ENCODE results near the gene NFIA. TPM values are rescaled to one million over a fixed set of nuclear protein-coding genes. Genes with fewer than 3 reads are reported as not detected.
"Not testable (repeated sequence)": the region's sequence is repeated elsewhere in the genome, so short reads cannot be mapped to it uniquely, and the experiment has no call there.

NFIA gene
- polyA plus RNA-seq, 12 donors = 29.6 to 378 (median 35.8) TPM

DNA sequence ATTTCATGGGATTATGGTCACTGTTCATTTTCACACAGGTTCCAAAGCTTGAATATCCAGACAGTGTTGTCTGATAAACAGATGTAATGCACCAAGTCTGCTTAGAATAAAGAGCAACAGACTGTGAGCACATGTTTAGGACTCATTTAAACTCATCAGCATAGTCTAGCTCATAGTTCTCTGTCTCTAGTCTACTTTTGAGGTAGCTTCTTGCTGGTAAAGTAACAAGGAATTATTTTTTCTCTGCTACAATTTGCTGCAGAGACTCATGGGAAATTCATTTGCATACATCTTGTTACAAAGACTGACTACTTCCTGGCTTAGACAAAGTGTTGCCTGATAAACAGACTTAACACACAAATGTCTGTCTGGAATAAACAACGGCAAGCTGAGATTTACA, 187.2 kb downstream of the NFIA start:
- DNase-seq = no peak

DNA sequence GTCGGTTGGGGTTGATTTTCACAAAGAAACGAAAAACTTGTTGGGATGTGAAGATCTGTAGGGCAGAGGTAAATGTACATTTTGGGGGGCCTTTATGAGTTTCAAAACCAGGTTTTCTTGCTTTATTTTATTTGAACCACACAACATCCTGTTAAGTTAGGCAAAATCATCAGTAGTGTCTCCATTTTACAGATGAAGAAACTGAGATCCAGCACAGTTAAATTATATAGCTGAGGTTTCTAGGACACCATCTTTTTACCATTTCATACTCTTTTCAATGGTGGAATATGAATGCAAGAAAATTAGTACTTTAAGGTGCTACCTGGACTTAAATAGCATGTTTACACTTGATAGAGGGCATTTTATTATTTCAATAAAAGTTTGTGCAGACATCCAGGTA, 187.7 kb downstream of the NFIA start:
- no peak for DNase-seq

DNA sequence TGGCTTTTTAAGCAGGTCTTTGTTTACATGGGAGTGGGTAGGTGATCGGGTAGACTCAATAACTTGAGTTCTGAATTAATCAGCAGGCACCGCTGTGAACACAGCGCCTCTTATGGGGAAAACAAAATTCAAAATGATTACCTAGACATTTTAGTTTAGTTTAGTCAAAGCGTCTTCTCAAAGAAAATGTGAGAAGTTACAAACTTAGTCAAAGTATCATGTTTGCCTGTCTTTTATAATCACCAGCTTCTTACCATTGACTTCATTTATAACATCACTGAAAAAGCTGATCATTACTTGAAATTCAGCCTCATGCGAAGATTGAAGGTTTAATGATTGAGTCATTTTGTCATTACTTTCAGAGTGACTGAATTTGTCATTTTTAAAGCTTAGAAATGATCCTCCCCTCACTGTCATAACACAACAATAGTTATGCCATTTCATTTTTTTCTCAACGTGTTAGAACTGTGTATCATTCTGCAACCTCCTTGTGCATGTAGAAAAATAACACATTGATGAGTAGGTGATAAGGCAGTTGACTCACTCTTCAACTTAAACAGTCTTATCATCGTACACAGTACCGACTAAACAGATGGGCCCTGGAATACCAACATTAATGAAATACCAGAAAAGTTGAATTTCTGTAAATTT, 188.5 kb downstream of the NFIA start:
- no peak for DNase-seq

DNA sequence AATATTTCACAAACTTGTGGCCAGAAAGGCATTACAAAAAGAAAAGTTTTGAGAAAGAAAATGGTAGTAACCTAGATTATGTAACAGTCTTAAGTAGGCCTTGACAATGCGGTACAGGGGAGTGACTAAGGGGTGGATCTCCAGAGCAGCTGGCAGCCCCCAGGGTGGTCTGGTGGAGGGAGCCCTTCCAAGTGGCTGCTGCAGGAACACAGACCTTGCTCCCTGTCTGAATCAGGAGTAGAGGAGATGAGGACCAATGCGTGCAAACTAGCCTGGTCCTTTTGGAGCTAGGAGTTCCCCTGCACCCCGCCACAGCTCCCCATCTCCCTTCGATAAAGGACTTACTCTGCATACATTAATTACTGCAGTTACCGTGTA, 189.0 kb downstream of the NFIA start:
- DNase-seq = no peak

DNA sequence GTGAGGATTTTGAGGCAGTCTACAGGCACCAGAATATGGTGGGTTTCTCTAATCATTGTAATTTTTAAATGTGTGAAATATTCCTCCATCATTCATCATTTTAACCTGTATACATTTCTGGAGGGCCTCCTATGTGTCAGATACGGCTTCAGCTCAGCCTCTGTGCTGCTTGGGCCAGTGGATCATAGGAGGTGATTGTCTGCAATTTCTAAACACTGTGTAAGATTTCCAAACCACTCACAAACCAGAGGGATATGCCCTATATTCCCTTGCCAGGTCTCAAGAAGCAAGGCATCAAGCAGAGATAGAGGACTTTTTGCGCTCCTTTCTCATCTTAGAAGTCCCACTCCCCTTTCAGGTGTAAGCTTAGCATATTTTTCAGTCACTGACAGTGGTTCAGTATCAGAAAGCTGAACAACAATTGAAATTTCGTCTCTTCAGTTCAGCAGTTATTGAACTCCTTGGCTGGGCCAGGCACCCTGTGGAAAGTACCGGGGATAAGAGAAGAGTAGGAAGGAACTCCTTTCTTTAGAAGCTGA, 190.9 kb downstream of the NFIA start:
- DNase-seq = no peak

DNA sequence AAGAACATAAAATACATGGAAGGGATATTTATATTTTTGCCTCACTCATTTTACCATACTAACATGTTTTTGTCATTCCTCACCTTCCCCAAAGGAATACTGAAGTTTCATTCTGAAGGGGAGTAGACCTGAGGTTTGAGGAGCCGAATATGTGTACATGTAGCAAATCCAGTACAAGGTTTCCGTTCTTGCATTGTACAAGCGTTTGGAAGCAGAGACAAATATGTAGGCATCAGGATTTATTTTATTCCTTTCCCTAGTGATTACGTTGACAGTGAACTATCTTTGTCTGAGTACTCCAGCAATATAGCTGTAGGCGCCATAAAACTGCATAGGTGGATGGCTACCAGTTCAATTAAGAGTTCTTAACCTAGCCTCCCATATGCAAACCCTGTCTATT, 191.5 kb downstream of the NFIA start:
- DNase-seq = no peak

DNA sequence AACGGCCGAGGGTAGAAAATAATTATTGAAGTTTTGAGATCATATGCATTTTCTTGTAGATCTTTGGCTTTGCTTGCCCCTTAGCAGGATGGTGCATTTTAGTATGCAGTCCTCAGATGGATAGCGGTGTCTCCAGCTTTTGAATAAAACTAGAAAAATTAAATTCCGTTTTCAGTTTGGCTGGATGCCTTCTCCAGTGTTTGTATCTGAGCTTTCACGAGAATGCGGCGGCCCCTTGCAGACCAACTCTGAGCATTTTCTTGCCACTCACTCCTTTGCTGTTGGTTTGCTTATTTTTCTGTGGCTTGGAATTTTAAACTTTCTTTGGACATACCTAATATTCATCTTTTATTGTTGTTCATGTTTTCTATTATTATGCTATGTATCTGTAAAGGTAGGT, 192.6 kb downstream of the NFIA start:
- no peak for DNase-seq

DNA sequence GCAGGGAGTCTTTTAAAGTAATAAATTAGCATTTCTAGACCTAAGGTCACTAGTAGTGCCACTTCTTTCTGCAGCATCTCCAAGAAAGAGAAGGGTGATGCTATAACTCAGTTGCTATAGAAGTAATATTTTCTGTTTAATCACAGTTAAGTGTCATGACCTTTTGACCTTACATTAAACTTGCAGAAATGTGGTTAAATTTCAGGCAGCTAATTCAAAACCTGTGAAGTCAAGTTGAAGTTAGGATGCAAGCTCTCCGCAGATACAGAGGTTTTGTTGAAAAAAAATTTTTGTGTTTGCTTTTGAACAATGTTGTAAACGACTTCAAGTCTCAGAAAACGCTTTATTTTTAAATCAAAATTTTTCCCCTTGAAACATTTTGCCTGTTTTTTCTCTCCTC, 193.9 kb downstream of the NFIA start:
- no peak for DNase-seq

DNA sequence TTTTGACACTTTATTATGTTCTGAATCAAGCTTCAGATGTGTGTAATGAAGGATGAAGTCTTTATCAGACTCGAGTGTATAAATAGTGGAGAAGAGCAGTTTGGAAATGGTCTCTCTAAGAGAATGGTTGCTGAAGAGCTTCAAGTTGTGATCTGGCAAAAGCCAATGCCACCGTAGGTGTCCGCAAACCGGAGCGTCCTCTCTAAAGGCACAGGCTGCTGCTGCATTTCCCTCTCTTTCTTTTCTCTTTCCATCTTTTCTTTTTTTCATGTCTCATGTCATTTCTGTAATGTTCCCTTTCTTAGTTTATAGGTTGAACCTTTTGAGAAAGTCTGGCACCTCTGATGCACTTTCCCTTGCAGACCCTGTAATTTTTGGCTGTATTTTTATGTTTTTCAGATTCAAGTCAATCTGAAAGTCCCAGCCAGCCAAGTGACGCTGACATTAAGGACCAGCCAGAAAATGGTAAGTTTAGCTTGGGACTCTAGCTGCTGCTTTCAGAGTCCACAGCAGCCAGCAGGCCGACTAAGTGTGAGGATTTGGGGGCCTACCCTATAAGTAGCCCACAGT, 194.8 kb downstream of the NFIA start:
- DNase-seq = no peak

DNA sequence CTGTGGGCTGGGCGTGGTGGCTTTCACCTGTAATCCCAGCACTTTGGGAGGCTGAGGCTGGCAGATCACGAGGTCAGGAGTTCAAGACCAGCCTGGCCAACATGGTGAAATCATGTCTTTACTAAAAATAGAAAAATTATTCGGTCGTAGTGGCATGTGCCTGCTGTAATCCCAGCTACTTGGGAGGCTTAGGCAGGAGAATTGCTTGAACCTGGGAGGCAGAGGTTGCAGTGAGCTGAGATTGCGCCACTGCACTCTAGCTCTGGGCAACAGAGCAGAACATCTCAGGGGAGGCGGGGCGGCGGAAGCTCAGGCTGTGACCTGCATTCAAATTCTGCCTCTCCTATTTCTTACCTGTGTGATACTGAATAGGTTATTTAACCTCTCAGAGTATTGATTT, 196.1 kb downstream of the NFIA start:
- DNase-seq = not testable (repeated sequence)

DNA sequence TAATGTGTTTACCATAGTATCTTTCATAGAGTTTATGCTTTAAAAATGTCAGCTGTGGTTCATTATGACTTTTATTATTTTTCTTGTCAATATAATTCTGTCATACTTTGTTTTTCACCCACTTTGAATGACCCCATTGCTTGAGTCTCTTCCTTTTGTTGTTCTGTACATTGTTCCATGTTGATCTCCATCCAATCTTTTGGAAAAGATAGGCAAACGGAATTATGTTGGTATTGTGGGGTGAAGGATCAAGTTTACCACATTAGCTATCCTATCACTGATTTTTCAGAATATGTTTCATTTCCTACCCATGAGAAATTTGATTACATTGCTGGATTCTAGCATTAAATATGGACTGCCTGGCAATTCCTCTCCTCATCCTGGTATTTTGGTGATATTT, 196.6 kb downstream of the NFIA start:
- DNase-seq = no peak

DNA sequence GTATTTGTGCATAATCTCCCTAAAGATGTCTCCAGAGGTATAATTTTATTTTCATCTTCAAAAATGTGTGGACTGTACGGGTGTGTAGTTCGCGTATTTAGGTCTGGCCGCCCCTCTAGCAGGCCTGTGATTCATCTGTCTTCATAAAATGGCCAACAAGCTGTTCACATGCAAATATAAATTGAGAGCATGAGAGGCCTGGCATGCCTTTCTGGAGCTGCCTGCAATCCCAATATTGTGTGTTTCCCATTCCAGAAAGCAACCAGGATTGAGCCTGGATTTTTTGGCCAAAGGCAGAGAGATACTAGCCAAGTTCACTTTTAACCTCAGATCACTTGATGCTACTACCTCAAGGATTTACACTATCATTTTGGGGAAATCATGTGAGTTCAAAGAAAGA, 197.2 kb downstream of the NFIA start:
- DNase-seq = no peak

DNA sequence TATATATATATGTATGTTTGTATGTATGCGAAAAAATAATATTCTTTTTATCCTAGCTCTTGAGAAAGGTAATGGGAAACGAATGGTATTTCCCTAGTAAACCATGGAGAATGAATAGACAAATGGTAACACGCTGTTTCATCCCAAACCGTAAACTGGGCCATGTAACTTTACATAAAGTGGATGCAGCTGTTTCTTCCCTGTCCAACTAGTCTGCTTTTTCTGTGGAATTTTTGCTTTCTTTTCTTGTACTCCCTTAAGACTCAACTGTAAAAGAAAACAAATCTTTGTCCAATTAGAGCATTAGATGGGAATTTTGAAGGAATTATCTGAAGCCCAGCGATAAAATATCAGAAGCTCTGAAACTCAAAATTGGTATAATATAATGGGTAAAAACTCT, 198.1 kb downstream of the NFIA start:
- DNase-seq = peak; percentile 65

DNA sequence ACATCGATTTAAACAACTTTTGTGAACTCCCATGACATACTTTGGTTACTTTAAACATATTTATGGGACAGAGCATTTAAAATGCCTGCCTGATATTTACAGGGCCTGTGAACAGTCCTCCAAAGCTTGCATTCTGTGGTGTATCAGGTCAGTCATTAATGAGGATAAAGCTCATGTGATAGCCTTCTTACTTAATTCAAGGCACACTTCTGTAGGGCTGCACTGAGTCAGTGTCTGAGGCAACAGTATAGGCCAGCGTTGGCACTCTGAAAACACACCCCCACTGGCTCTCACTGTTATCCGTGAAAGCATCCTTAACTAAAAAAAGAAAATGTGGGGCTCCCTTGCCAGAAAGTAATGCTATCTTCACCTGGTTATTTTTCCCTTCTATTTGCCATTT, 200.0 kb downstream of the NFIA start:
- DNase-seq = no peak

DNA sequence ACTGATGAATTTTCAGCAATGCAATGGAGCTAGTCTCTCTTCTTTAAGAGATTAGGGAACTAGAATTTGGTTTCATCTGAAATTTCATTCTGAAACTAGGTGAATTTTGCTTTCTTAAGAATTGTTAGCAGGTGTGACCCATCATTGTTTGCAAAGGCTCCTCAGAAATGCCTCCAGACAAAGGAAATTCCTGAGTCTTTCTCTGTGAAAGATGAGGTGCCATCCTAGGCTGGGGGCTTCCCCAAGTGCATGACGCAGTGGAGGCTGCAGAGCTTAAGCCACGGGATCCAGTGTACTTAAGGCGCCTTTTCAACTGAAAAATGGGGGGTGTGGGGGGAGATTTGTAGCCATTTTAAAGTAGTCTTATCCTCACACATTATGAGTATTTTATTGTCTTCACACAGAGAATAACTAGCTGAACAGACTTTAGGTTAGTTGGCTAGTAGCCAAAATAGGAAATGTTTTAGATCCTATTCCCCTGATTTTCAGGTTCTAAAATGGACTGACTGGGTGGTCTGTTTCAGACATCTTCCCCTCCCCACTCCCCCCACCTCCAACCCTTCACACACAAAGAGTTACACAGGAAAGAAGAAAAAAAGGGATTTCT, 202.0 kb downstream of the NFIA start:
- no peak for DNase-seq

DNA sequence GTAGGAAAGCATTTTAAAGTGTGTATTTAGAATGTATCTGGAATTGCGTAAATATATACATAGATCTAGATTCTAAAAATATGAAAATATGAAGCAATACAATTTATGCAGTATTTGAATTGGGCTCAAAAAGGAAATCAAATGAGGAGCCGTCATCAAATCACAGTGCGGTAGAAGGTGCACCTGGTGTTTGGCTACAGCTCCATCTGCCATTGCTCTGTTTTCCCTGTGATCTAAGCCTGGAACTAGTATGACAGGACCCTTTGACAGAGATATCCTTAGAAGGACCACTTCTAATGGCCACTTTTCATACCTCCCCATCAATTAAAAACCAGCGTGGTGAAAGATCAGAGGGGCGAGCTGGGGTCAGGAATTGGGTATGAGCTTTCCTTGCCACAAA, 202.6 kb downstream of the NFIA start:
- no peak for DNase-seq

DNA sequence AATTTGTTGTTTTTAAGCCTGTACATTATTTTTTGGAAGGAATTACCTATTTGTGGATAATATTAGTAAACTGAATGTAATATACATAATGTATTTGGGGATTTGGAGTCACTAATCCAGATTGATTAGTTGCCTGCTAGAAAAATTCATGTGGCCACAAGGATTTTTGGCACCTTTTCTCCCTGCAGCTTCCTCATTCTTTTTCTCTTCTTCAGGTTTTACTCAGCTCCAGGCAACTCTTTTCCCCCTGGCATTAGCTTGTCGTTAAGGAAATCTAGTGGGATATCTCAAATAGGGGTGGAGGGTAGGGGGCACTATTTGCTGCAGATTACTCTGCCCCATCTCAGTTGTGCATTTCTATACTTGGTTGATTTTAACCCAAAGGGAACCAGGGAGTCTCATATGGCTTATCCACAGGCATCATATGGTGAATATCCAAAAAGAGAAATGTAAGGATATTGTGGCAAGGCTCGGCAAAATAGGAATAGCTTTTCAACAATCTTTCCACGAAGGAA, 203.1 kb downstream of the NFIA start:
- DNase-seq = no peak

DNA sequence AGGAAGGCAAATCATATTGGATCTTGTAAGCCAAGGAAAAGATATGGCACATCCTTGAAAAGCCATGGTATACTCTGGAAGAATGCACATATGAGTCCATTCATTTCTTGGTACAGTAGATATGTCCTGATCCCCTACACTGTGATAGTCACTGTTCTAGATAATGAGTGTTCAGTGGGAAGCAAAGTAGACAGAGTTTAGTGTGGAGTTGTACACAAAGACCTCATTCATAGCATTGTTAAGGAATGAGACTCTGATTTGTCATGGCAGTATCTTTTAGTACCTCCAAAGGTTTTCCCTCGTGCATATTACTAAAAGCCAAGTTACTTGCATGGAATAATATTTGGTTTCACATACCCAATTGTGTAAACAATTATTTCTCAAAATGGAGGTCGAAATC, 204.7 kb downstream of the NFIA start:
- DNase-seq = no peak

DNA sequence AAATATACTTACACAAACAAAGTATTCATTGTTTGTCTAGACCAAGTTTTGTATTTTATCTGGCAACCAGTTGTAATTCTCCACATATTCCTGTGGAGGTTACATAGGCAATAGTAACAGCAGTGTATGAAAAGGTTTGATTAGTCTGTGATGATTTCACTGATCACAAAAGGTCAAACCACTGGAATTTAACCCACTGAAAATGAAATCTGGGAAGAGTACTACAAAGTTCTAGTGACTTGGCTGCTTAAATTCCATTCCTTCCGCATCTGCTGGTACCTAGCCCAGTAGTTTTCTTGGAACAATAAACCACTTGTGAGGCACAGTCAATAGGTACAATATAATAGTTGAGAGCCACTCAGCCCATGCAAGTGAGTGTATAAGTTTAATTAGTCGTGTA, 205.4 kb downstream of the NFIA start:
- no peak for DNase-seq

DNA sequence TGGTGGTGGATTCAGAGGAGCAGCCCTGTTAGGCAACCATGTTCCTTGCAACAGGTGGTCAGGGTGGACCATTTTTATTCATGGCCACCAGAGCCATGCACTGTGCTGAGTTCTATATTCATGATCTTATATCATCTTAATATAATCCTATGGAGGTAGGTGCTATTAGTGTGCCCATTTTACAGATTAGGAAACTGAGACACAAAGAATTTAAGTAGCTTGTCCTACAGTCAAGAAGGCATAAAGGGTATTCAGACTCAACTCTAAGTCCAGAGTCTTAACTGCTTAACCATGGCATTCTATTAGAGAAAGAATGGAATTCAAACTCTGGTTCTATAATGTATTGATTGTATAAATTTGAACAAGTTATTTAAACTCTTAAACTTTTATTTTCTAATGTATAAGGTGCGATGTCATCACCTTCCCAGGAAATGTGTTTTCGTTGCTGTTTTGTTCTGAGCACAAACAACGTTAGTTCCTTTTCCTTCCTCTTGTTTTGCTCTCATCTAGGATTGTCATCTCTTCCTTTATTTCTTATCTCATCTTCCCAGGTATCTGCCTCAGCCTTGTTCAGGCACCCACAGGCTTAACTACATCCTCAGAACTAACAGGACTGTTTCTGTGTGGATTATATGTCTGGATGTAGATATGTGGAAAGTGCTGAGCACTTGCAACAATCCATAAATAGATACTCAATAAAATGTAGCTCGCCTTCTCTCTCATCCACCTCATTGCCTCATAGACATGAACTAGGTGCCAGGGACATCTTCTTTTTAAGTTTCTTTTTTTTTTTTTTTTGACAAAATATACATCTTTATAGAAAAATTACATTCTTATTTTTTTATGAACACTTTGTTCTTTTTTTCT, 207.1 kb downstream of the NFIA start:
- no peak for DNase-seq

DNA sequence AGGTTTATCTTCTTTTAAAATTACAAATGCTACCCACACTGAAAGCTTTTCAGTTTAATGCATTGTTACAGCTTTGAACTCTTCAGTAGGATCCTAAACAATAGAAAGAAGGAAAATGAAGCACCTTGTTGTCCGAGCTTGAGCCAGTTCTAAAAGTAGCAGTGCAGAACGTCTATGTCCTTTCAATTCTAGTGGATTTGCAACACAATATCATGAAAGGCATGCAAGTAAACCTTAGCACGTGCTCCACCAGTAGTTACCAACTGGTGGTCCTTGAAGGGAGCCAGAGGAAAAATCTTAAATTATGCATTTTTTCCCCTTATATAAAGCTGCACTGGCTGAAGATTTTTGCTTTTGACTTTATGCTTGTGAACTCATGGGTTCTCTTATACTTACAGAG, 208.2 kb downstream of the NFIA start:
- no peak for DNase-seq

DNA sequence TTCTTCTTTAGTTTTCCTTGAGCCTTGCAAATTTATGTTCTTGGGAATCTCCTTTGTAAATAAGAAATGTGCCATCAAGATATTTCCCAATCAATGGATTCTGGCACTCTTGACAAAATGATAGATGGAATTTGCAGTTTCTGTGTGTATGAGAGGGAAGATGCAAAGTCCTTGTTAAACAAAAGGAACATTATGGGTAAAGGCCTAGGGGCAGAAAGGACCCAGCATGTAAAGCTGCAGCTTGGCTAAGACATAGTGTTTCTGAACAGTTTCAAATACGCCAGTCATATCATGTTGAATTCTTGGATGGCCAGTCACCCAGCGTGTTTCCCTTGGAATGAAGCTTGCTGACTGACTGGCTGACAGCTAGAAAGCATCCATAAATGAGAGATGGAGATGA, 210.8 kb downstream of the NFIA start:
- no peak for DNase-seq

All from muscle of arm (tissue), 12 donors.